Mesenchymal stem cell (in vitro differentiated cells and primary cell): Measurements from ENCODE around the gene TBC1D10A.

Experiments
- DNase-seq: peaks from one replicate; pipeline ENCODE4 v3.0.0-alpha.2; 2013
- H2AFZ ChIP-seq: one replicate; pipeline ENCODE4 v1.6.1; 2013; ENCODE audit warnings: low read depth, mild to moderate bottlenecking, control low read depth, inconsistent platforms, low read length, moderate library complexity
- H2AK5ac ChIP-seq: 2 replicates; pipeline ENCODE4 v1.6.1; 2013; ENCODE audit warnings: low read length, moderate library complexity, mild to moderate bottlenecking, inconsistent platforms; ENCODE audit not compliant: severe bottlenecking
- H2BK120ac ChIP-seq: one replicate; pipeline ENCODE4 v1.6.1; 2013; ENCODE audit warnings: low read depth, mild to moderate bottlenecking, inconsistent platforms, low read length, moderate library complexity
- H2BK12ac ChIP-seq, 2 experiments: one replicate each; pipeline ENCODE4 v1.6.1; 2013; ENCODE audit warnings: inconsistent platforms in 2 of 2, low read length in 2 of 2, mild to moderate bottlenecking in 2 of 2, moderate library complexity in 2 of 2, control low read depth in 1 of 2
- H2BK15ac ChIP-seq: one replicate; pipeline ENCODE4 v1.6.1; 2013; ENCODE audit warnings: mild to moderate bottlenecking, low read depth, inconsistent platforms; ENCODE audit not compliant: poor library complexity, severe bottlenecking
- H2BK5ac ChIP-seq: 2 replicates; pipeline ENCODE4 v1.6.1; 2013; ENCODE audit warnings: low read depth, mild to moderate bottlenecking, low read length, control low read depth, inconsistent platforms; ENCODE audit not compliant: poor library complexity, severe bottlenecking
- H3K14ac ChIP-seq, 2 experiments: one replicate each; pipeline ENCODE4 v1.6.1; 2013; ENCODE audit warnings: inconsistent platforms in 2 of 2, low read length in 2 of 2, control low read depth in 1 of 2, mild to moderate bottlenecking in 1 of 2, moderate library complexity in 1 of 2
- H3K18ac ChIP-seq, 2 experiments: one replicate each; pipeline ENCODE4 v1.6.1; 2013; ENCODE audit warnings: inconsistent platforms in 2 of 2, low read length in 2 of 2, control low read depth in 1 of 2, low read depth in 1 of 2, mild to moderate bottlenecking in 1 of 2
- H3K23ac ChIP-seq, 2 experiments: one replicate each; pipeline ENCODE4 v1.6.1; 2013; ENCODE audit warnings: inconsistent platforms in 2 of 2, low read length in 2 of 2, mild to moderate bottlenecking in 2 of 2, moderate library complexity in 2 of 2, control low read depth in 1 of 2
- H3K27ac ChIP-seq: 2 replicates; pipeline ENCODE4 v1.5.1; 2013; ENCODE audit warnings: mild to moderate bottlenecking, moderate library complexity, low read length, control low read depth, inconsistent platforms; ENCODE audit not compliant: poor library complexity, severe bottlenecking
- H3K27me3 ChIP-seq, 2 experiments: 2 replicates each; pipeline versions ENCODE4 v1.6.1 to v1.7.0; 2013; ENCODE audit warnings: low read length in 2 of 2, mild to moderate bottlenecking in 2 of 2, moderate library complexity in 2 of 2, control low read depth in 1 of 2, inconsistent platforms in 1 of 2; ENCODE audit not compliant: control insufficient read depth in 1 of 2, insufficient read depth in 1 of 2
- H3K36me3 ChIP-seq, 2 experiments: 2 replicates each; pipeline versions ENCODE4 v1.6.1 to v1.7.0; 2013; ENCODE audit warnings: low read length in 2 of 2, control low read depth in 1 of 2, inconsistent platforms in 1 of 2, low read depth in 1 of 2, mild to moderate bottlenecking in 1 of 2; ENCODE audit not compliant: insufficient read depth in 2 of 2, control insufficient read depth in 1 of 2
- H3K4ac ChIP-seq, 2 experiments: one replicate each; pipeline ENCODE4 v1.6.1; 2013; ENCODE audit warnings: inconsistent platforms in 2 of 2, low read length in 2 of 2, mild to moderate bottlenecking in 2 of 2, moderate library complexity in 2 of 2, control low read depth in 1 of 2, low read depth in 1 of 2
- H3K4me1 ChIP-seq: 2 replicates; pipeline ENCODE4 v1.6.1; 2013; ENCODE audit warnings: low read depth, low read length, control low read depth; ENCODE audit not compliant: control insufficient read depth, insufficient read depth
- H3K4me2 ChIP-seq: 2 replicates; pipeline ENCODE4 v1.6.1; 2013; ENCODE audit warnings: low read length, mild to moderate bottlenecking, inconsistent platforms; ENCODE audit not compliant: poor library complexity, severe bottlenecking
- H3K4me3 ChIP-seq, 2 experiments: 2 replicates each; pipeline versions ENCODE4 v1.5.1 to v1.7.0; 2013; ENCODE audit warnings: low read length in 2 of 2, mild to moderate bottlenecking in 2 of 2, control low read depth in 1 of 2, low read depth in 1 of 2; ENCODE audit not compliant: insufficient read depth in 1 of 2
- H3K79me1 ChIP-seq: replicated peaks from 2 replicates; pipeline ENCODE4 v1.6.1; 2013; ENCODE audit warnings: mild to moderate bottlenecking, control low read depth, low read length, inconsistent platforms; ENCODE audit not compliant: poor library complexity, severe bottlenecking
- H3K9ac ChIP-seq: 2 replicates; pipeline ENCODE4 v1.7.0; 2013; ENCODE audit warnings: mild to moderate bottlenecking, low read length, moderate library complexity
- H3K9me3 ChIP-seq: 2 replicates; pipeline ENCODE4 v1.7.0; 2013; ENCODE audit warnings: mild to moderate bottlenecking, low read length; ENCODE audit not compliant: control insufficient read depth
- H4K8ac ChIP-seq: one replicate; pipeline ENCODE4 v1.6.1; 2013; ENCODE audit warnings: inconsistent platforms, mild to moderate bottlenecking, low read length, moderate library complexity
- H4K91ac ChIP-seq: one replicate; pipeline ENCODE4 v1.6.1; 2013; ENCODE audit warnings: mild to moderate bottlenecking, low read length, inconsistent platforms
- WGBS: methylation state at CpG from one replicate; pipeline ENCODE4 v1.1.7; 2013; ENCODE audit warnings: mixed read lengths; 5-methylcytosine and 5-hydroxymethylcytosine counted together

Gene TBC1D10A

DNA sequence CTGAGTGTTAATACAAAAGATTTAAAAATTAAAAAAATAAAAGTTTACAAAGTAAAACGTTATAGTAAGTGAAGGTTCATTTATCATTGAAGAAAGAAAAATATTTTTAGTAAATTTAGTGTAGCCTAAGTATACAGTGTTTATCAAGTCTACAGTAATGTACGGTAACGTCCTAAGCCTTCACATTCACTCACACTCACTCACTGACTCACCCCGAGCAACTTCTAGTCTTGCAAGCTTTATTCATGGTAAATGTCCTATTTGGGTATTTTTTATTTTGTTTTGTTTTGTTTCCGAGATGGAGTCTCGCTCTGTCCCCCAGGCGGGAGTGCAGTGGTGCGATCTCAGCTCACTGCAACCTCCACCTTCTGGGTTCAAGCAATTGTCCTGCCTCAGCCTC lies 46.2 kb downstream of the TBC1D10A start:
- H3K4me3 ChIP-seq = no peak overlapping the region
- H3K27me3 ChIP-seq = no peaks in the 10 kb centered on the region
- H3K4me1 ChIP-seq = peaks cover 27% of the 10 kb centered on the region
- H3K9ac ChIP-seq = no peak overlapping the region
- no peaks in the 10 kb centered on the region for H3K9me3 ChIP-seq
- no peak for DNase-seq
- no peak overlapping the region for H3K23ac ChIP-seq
- WGBS = 90% methylated on average over 5 of the region's 8 CpGs
- peaks cover 7% of the 10 kb centered on the region for H3K79me1 ChIP-seq
- no peak overlapping the region for H3K14ac ChIP-seq
- no peak overlapping the region for H2AFZ ChIP-seq
- no peak overlapping the region for H3K4me2 ChIP-seq
- no peak overlapping the region for H2BK5ac ChIP-seq
- no peak overlapping the region for H2BK15ac ChIP-seq
- H4K8ac ChIP-seq = no peak overlapping the region
- H2AK5ac ChIP-seq = no peak overlapping the region
- H2BK120ac ChIP-seq = no peak overlapping the region
- H3K18ac ChIP-seq = no peak overlapping the region
- peaks cover 8 to 39% of the 10 kb centered on the region in 2 experiments for H3K36me3 ChIP-seq
- no peak overlapping the region for H3K27ac ChIP-seq
- H4K91ac ChIP-seq = no peak overlapping the region
- H3K4ac ChIP-seq = no peak overlapping the region
- H2BK12ac ChIP-seq = no peak overlapping the region

DNA sequence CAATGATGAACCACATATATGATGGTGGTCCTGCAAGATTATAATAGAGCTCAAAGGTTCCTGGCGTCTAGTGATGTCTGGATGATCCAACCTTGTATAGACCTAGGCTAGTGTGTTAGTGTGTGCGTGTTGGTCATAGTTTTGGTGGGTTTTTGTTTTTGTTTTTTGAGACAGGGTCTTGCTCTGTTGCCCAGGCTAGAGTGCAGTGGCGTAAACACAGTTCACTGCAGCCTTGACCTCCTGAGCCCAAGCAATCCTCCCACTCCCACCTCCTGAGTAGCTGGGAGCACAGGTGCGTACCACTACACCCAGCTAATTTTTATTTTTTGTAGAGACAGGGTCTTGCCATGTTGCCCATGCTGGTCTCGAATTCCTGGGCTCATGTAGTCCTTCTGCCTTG lies 46.8 kb downstream of the TBC1D10A start:
- no peaks in the 10 kb centered on the region for H3K27me3 ChIP-seq
- no peak overlapping the region for H2AK5ac ChIP-seq
- H3K27ac ChIP-seq = no peak overlapping the region
- no peak overlapping the region for H3K18ac ChIP-seq
- no peak overlapping the region for H3K9ac ChIP-seq
- H3K9me3 ChIP-seq = no peaks in the 10 kb centered on the region
- no peak overlapping the region for H4K91ac ChIP-seq
- H3K4me2 ChIP-seq = no peak overlapping the region
- no peak overlapping the region for H2BK5ac ChIP-seq
- H3K14ac ChIP-seq = no peak overlapping the region
- no peak overlapping the region for H3K4ac ChIP-seq
- peaks cover 3% of the 10 kb centered on the region for H3K79me1 ChIP-seq
- DNase-seq = no peak
- H4K8ac ChIP-seq = no peak overlapping the region
- no peak overlapping the region for H2BK15ac ChIP-seq
- 98% methylated on average over 5 of the region's 5 CpGs for WGBS
- H3K4me3 ChIP-seq = no peak overlapping the region
- peaks cover 2 to 34% of the 10 kb centered on the region in 2 experiments for H3K36me3 ChIP-seq
- no peak overlapping the region for H3K23ac ChIP-seq
- no peak overlapping the region for H2AFZ ChIP-seq
- no peak overlapping the region for H2BK120ac ChIP-seq
- H3K4me1 ChIP-seq = peaks cover 25% of the 10 kb centered on the region
- H2BK12ac ChIP-seq = no peak overlapping the region

DNA sequence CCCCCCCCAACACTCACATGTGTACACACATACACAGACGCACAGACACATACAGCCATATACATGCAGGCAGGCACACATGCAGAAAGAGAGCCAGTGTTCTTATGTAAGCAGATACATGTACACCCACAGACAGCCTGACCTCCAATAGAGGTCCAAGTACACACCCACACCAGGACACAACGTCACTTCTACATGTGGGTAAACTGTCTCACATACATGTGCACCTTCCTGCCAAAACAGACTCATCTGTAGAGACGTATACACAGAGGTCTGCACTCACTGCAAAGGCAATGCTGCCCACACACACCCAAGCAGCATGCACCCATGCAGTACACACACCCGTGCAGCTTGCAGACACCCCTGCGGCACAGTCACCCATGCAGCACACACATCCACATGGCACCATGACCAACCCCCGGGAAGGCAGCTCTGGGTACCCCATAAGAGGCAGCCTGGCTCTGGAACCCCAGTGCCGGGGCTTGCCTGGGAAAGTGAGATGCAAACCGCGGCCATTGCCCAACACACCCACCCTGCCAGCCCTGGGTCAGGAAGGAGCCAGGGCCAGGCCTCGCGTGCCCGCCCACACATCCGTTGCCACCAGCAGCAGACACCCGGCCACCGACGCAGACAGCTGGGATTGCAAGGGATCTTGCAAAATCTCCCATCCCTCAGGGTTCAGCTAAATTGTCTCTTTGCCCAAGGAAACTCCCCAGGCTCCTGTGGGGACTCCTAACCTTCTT lies 47.5 kb downstream of the TBC1D10A start:
- H3K9ac ChIP-seq = no peak overlapping the region
- H3K4me2 ChIP-seq = no peak overlapping the region
- H3K14ac ChIP-seq = no peak overlapping the region
- H3K4ac ChIP-seq = peak overlapping the region in 1 of 2 experiments; percentile 27
- peaks cover 25% of the 10 kb centered on the region for H3K4me1 ChIP-seq
- no peak overlapping the region for H4K91ac ChIP-seq
- peaks cover 0 to 27% of the 10 kb centered on the region in 2 experiments for H3K36me3 ChIP-seq
- no peak overlapping the region for H2BK120ac ChIP-seq
- H3K23ac ChIP-seq = no peak overlapping the region
- no peaks in the 10 kb centered on the region for H3K9me3 ChIP-seq
- no peak overlapping the region for H2BK12ac ChIP-seq
- H3K27me3 ChIP-seq = no peaks in the 10 kb centered on the region
- no peak overlapping the region for H3K27ac ChIP-seq
- H3K4me3 ChIP-seq = no peak overlapping the region
- no peak overlapping the region for H3K18ac ChIP-seq
- peaks cover 3% of the 10 kb centered on the region for H3K79me1 ChIP-seq
- H2BK5ac ChIP-seq = no peak overlapping the region
- no peak for DNase-seq
- H2AK5ac ChIP-seq = no peak overlapping the region
- WGBS = 84% methylated on average over 16 of the region's 16 CpGs
- H4K8ac ChIP-seq = no peak overlapping the region
- no peak overlapping the region for H2BK15ac ChIP-seq
- H2AFZ ChIP-seq = no peak overlapping the region

DNA sequence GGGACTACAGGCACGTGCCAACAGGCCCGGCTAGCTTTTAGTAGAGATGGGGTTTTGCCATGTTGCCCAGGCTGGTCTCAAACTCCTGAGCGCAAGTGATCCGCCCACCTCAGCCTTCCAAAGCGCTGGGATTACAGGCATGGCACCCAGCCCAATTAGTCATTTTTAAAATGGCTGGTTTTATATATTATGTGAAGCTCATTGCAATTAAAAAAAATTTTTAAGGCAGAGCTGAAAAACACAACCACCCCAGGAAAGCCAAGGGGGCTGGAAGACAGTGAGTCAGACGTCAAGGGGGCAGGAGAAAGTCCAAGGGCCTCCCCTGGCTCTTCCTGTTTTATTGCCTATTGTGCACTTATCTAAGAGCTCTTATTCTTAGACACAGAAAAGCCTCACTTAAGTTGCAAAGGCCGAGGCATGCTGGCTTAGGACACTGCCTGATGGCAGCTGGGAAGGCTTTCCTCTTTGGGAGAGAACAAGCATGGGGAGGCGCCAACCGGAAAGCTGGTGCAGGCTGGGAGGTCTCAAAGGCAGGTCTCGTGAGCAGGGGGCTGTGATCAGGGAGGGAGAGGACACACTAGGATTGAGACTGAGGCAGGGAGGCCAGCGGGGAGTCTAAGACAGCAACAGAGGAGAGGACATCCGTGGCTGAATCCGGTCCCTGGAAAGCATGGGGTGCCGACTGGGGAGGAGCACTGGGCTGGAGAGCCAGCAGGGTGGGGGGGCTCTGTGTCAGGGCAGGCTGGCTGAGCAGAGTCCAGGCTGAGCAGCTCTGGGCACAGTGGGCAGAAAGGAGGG lies 49.0 kb downstream of the TBC1D10A start:
- Histone ChIP-seq H3K36me3 (peaks cover 0 to 14% of the 10 kb centered on the region in 2 experiments), H4K91ac (peak overlapping the region; percentile 48)
- 50% methylated on average over 12 of the region's 14 CpGs for WGBS

More for the DNA sequence above, 49.0 kb downstream of the TBC1D10A start:
- peak overlapping the region; percentile 11 for H2AFZ ChIP-seq
- H3K27me3 ChIP-seq = no peaks in the 10 kb centered on the region
- peak overlapping the region; percentile 66 to 73 for H3K18ac ChIP-seq
- H3K27ac ChIP-seq = peak overlapping the region; percentile 48
- peak overlapping the region; percentile 82 for H4K8ac ChIP-seq
- H2AK5ac ChIP-seq = no peak overlapping the region
- H3K4me3 ChIP-seq = peak overlapping the region in 1 of 2 experiments; percentile 38
- no peak overlapping the region for H3K23ac ChIP-seq
- H2BK120ac ChIP-seq = no peak overlapping the region
- H2BK12ac ChIP-seq = peak overlapping the region; percentile 53 to 76
- peaks cover 1% of the 10 kb centered on the region for H3K79me1 ChIP-seq
- H3K9me3 ChIP-seq = no peaks in the 10 kb centered on the region
- H2BK5ac ChIP-seq = no peak overlapping the region
- DNase-seq = peak; percentile 65
- H3K4me2 ChIP-seq = no peak overlapping the region
- H2BK15ac ChIP-seq = peak overlapping the region; percentile 54
- H3K4ac ChIP-seq = peak overlapping the region in 1 of 2 experiments; percentile 7
- H3K14ac ChIP-seq = peak overlapping the region in 1 of 2 experiments; percentile 79
- H3K4me1 ChIP-seq = peaks cover 16% of the 10 kb centered on the region
- H3K9ac ChIP-seq = peak overlapping the region; percentile 75
